Measurements from ENCODE around the gene DNAJB1.

The DNAJB1 gene

GRCh38 chr19:14526423-14526822 is 8.2 kb upstream of the DNAJB1 start:
- no peak for DNase-seq (ENCODE audit: low spot score)
- TF ChIP-seq, protein P1, sequence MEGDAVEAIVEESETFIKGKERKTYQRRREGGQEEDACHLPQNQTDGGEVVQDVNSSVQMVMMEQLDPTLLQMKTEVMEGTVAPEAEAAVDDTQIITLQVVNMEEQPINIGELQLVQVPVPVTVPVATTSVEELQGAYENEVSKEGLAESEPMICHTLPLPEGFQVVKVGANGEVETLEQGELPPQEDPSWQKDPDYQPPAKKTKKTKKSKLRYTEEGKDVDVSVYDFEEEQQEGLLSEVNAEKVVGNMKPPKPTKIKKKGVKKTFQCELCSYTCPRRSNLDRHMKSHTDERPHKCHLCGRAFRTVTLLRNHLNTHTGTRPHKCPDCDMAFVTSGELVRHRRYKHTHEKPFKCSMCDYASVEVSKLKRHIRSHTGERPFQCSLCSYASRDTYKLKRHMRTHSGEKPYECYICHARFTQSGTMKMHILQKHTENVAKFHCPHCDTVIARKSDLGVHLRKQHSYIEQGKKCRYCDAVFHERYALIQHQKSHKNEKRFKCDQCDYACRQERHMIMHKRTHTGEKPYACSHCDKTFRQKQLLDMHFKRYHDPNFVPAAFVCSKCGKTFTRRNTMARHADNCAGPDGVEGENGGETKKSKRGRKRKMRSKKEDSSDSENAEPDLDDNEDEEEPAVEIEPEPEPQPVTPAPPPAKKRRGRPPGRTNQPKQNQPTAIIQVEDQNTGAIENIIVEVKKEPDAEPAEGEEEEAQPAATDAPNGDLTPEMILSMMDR (IDR thresholded peaks at IDR 0.05), result no peak
- Histone ChIP-seq H3K4me3 (no peak overlapping the region), H3K27ac (no peak overlapping the region)

- H3K4me3 ChIP-seq, result no peak overlapping the region
- TF ChIP-seq, protein P1 (IDR thresholded peaks at IDR 0.05), result no peak
- DNase-seq (ENCODE audit: low spot score), result no peak
- no peak overlapping the region for H3K27ac ChIP-seq
These were observed 7.5 kb upstream of the DNAJB1 start for GRCh38 chr19:14525729-14526128.

DNA sequence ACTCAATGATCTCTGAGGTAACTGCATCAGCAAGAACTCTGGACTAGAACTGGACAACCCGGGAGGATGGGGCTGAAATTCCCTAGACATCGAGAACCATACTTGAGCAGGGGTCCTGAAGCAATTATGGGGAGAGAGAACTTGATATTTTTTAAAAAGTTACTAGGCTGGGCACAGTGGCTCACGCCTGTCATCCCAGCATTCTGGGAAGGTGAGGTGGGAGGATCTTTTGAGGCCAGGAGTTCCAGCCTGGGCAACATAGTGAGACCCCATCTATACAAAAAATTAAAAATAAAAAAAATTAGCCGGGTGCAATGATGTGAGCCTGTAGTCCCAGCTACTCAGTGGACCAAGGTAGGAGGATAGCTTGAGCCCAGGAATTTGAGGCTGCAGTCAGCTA is 2.3 kb upstream of the DNAJB1 start:
- no peak for DNase-seq (ENCODE audit: low spot score)
- TF ChIP-seq, protein P1 (IDR thresholded peaks at IDR 0.05), result no peak
- Histone ChIP-seq H3K4me3 (no peak overlapping the region), H3K27ac (no peak overlapping the region)

GRCh38 chr19:14519860-14520407 is 1.7 kb upstream of the DNAJB1 start:
- TF ChIP-seq, protein P1 (IDR thresholded peaks at IDR 0.05), result no peak
- DNase-seq (ENCODE audit: low spot score), result no peak
- H3K27ac ChIP-seq, result peak overlapping the region in 1 of 2 donors; percentile 26
- no peak overlapping the region for H3K4me3 ChIP-seq

DNA sequence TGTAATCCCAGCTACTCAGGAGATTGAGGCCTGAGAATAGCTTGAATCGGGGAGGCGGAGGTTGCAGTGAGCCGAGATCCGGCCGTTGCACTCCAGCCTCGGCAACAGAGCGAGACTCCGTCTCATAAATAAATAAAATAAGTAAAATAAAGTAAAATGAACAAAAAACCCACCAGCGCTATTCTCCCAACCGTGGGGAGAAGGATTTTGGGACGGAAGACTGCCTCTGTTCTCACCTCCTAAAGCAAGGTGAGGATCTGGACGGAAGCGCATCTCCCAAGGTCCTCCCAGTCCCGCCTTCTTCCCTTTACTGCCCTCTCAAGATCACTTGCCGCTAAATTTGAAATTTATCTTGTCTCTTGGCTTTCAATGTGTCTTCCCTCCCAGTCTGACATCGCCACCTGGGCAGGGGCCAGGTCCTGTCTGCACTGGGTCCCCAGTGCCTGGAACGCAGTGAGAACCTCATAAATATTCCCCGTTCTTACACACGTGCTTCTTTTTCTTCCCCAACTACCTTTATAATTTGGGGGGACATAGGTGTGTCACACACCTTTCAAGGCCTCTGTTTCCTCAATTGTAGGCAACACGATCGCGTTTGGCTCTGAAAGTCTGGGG is 1.2 kb upstream of the DNAJB1 start:
- Histone ChIP-seq H3K4me3 (peak overlapping the region; percentile 87), H3K27ac (peak overlapping the region; percentile 98 to 100)
- DNase-seq (ENCODE audit: low spot score), result no peak

DNA sequence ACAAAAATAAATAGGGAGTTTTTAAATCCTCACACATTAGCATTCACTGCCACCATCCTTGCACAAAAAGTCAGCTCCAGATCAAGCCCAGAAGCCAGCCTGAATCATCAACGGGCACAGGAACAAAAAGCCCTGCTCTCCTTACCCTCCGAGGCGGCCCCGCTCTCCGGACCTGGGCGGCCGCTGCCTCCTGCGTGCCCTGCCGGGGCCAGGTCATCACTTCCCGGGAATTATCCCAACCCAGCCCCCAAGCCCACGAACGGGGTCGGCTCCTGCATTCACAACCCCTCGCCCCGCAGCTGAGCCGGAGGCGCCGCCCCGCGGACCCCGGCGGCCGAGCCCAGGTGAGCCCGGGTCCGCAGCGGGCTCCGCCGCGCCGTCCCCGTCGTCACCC is 754 bp downstream of the DNAJB1 start:
- Histone ChIP-seq H3K4me3 (peak overlapping the region; percentile 87), H3K27ac (peak overlapping the region; percentile 98 to 100)
- DNase-seq (ENCODE audit: low spot score), result no peak
- TF ChIP-seq, protein P1 (IDR thresholded peaks at IDR 0.05), result no peak

More for the DNA sequence above, 1.2 kb upstream of the DNAJB1 start:
- TF ChIP-seq, protein P1 (IDR thresholded peaks at IDR 0.05), result no peak
